CD4-positive, alpha-beta T cell treated with Interleukin-2 at 100 ng/mL for 4 hours (primary cell): ENCODE results near the gene SFTPA2.
"Not testable (repeated sequence)": the region's sequence is repeated elsewhere in the genome, so short reads cannot be mapped to it uniquely, and the experiment has no call there.

Source experiments
- DNase-seq: peaks from one replicate; pipeline ENCODE4 v3.0.0-alpha.2; 2020; ENCODE audit warnings: low spot score

The SFTPA2 gene

DNA sequence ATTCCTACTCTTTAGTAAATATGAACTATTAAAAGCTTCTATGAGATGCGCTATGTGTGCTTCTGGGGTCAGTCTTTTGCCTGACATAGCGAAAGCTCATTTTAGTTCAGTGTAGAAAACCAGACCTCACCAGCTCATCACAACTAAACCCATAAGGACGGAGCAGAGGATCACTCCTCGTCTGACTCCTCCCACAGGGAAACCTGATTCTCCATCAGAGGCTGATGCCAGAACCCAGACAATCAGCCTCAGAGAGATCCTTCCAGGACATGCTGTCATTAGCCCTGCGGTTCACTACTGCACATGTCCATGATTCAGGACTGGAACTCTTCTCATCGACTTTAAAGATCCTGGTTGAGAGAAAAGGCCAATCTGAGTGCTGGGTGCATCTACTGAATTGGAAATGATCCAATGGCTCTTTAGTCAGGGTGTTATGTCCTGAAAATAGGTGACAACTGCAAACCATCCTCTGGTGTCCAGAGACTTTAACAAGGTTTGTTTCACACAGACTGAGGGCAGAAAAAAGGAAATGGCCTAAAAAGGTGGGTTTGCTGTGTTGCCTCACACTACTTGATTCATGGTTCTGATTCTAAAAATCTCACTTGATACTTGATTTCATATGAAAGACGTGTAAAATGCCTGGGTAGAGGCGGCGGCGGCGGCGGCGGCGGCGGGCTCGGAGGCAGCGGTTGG lies 48.2 kb downstream of the SFTPA2 start, which contains the start of gene EIF5AL1:
TSS of gene EIF5AL1 (plus strand) at position 643 of the 693 bp plus-strand sequence. CDS start 117 bp downstream, outside the sequence.
- DNase-seq, result not testable (repeated sequence)

DNA sequence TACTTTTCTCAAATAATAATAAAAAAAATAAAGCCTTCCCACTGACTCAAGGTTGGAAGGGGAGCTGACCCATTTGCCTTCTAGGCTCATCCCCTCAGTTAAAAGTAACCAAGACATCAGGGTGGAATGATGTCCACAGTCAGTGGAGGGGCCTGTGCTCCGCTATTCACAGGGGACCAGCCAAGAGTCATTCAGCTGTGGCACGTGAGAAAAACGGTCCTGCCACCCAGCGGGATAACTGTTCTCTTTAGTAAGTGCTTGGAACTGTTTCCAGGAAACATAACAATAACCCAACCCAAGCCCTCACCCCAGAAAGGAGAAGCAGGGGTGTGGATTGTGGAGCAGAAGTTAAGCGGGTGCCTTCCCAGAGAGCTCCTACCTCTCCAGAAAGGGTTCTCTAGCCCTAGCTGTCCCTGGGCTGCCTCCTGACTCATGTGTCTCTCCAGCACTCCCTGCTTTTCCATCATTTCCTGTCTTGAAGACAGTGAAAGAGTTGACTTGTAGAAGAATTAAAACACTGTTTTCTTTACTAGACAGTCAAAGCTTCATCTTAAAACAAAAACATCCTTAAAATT lies 50.2 kb downstream of the SFTPA2 start:
- DNase-seq, result not testable (repeated sequence)

DNA sequence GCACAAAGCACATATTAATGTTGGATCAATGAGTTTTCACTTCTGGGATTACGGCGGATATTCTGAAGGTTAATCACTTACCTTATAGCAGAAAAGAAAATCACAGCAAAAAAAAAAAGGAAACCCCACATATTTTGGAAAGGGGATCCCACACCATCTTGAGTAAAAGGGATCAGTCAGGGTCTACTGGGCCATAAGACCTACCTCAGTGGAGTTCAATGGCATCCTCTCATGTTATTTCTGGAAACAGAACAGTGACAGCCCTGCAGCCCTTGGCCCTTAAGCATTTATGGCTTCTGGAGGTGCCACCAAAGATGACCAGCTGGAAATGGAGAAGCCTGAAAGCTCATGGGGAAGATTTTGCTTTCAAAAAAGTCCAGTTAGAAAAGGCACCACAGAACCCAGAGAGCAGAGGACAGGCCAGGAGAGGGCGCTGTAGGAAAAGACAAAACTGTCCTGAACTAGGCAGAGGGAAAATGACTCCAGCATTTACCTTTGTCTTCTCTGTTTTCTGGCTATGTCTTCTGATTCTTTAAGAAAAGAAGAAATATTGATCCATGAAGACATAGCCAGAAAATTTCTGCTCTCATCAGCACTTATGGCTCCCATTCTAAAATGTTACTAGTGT lies 50.8 kb downstream of the SFTPA2 start:
- not testable (repeated sequence) for DNase-seq

DNA sequence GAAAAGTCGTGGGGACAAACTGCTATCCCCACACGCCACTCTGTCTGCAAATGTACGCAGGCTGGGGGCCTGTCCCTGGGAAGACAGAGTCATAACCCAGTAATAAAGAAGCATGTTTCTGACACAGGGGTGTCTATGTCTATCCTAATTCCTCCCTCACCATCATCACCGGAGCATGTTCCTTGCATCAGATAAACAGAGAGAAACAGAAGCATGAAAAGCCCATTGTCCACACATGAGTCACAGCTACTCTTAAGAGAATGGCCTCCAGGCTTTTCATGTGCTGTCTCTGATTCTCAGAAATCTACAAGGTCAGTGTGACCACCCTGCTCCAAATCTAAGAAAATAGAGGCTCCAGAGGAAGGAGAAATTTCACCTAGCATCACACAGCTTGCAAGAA lies 52.0 kb downstream of the SFTPA2 start:
- not testable (repeated sequence) for DNase-seq

DNA sequence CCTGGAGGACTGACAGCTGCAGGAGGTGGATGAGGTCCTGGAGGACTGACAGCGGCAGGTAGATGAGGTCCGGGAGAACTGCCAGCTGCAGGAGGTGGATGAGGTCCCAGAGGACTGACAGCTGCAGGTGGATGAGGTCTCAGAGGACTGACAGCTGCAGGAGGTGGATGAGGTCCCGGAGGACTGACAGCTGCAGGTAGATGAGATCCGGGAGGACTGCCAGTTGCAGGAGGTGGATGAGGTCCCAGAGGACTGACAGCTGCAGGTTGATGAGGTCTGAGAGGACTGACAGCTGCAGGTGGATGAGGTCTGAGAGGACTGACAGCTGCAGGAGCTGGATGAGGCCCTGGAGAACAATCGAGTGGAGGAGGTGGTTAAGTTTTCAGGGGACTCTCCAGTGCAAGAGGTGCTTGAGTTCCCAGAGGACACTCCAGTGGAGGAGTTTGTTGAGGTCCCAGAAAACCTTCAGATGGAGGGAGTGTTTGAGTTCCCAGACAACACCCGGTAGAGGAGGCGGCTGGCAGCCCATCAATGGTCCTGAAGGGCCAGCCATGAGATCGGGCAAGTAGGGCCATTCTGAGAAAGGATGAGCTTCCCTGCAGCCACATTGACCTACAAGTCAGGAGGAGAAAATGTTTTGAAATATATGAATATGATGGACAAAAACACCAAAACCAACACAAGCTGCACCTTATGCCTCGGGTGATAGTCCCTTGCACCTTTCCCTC lies 52.6 kb downstream of the SFTPA2 start:
- no peak for DNase-seq
